Vagina (tissue), 2 donors: ENCODE data around the gene LRRC1. TPM values are rescaled to one million over a fixed set of nuclear protein-coding genes. Genes with fewer than 3 reads are reported as not detected.
A peak's percentile ranks its signal among the peaks of the same experiment; 100 is the strongest.

Experiments
- DNase-seq, 2 donors: peaks; one replicate each; pipeline ENCODE4 v3.0.0-alpha.2; 2017; ENCODE audit errors: extremely low spot score in 2 of 2
- H3K27ac ChIP-seq: fragments of 200-600 bp; sonication (generic); one replicate; pipeline ENCODE4 v1.5.1; 2019
- H3K27me3 ChIP-seq: fragments of 200-600 bp; sonication (generic); one replicate; pipeline ENCODE4 v1.5.1; 2019
- H3K36me3 ChIP-seq, 2 donors: fragments of 200-600 bp; sonication (generic); one replicate each; pipeline ENCODE4 v1.5.1; 2017 to 2019
- H3K4me1 ChIP-seq: fragments of 200-600 bp; sonication (generic); one replicate; pipeline ENCODE4 v1.5.1; 2019
- H3K4me3 ChIP-seq, 2 donors: fragments of 200-600 bp; sonication (generic); 1 replicate in 1 of 2; 2 replicates in 1 of 2; pipeline ENCODE4 v1.5.1; 2016 to 2019
- H3K9me3 ChIP-seq: fragments of 200-600 bp; sonication (generic); one replicate; pipeline ENCODE4 v1.5.1; 2019
- CTCF ChIP-seq, 3 experiments: fragments of 450-650 bp in 2 of 3; fragments of 200-600 bp in 1 of 3; sonication (generic) in 1 of 3; IDR thresholded peaks; one replicate each; pipeline ENCODE4 v1.5.1; 2017 to 2019; ENCODE audit warnings: antibody characterized with exemption in 3 of 3, mild to moderate bottlenecking in 2 of 3, moderate library complexity in 2 of 3
- POLR2A ChIP-seq, 2 donors: fragments of 450-650 bp; IDR thresholded peaks; one replicate each; pipeline ENCODE4 v1.6.1; 2017; ENCODE audit warnings: antibody characterized with exemption in 2 of 2, mild to moderate bottlenecking in 2 of 2, moderate library complexity in 2 of 2
- POLR2AphosphoS5 ChIP-seq, 2 donors: sonication (generic); formaldehyde crosslinking; IDR thresholded peaks; one replicate each; pipeline ENCODE4 v1.9.0; 2017; ENCODE audit warnings: antibody characterized with exemption in 2 of 2, mild to moderate bottlenecking in 2 of 2, low read depth in 1 of 2; ENCODE audit not compliant: insufficient read depth in 1 of 2
- intact Hi-C: fragments of 100-400 bp; cut with DNase I; formaldehyde crosslinking; loops from one replicate; pipeline ENCODE4 v1.15.1; 2023
- total RNA-seq: library from RNA; depleted of rRNA; stranded (reverse); fragments of >200 nt; gene quantifications from one replicate; pipeline ENCODE4 v1.2.3, GENCODE V29; 2016

LRRC1 gene
- total RNA-seq, 1 donor from 2014 or later = 52.5 TPM

GRCh38 chr6:53889365-53889764 lies 94.6 kb downstream of the LRRC1 start:
- DNase-seq = no peak
- no peak overlapping the region for H3K4me3 ChIP-seq
- intact Hi-C loops = no loop called here

GRCh38 chr6:53892707-53893106 lies 97.9 kb downstream of the LRRC1 start:
- Histone ChIP-seq H3K4me3 (no peak overlapping the region), H3K27me3 (no peaks in the 10 kb centered on the region), H3K36me3 (peaks cover 0 to 4% of the 10 kb centered on the region in 2 donors), H3K4me1 (no peaks in the 10 kb centered on the region), H3K27ac (no peak overlapping the region), H3K9me3 (no peaks in the 10 kb centered on the region)
- intact Hi-C loops = no loop called here
- TF ChIP-seq POLR2A (IDR thresholded peaks at IDR 0.05) (no peak), POLR2AphosphoS5 (IDR thresholded peaks at IDR 0.05; ENCODE audit: insufficient read depth in 1 of 2, low read depth in 1 of 2) (no peak), CTCF (IDR thresholded peaks at IDR 0.05) (no peak)
- no peak for DNase-seq

More at GRCh38 chr6:53889365-53889764, 94.6 kb downstream of the LRRC1 start:
- Histone ChIP-seq H3K27me3 (no peaks in the 10 kb centered on the region), H3K36me3 (peaks cover 0 to 4% of the 10 kb centered on the region in 2 donors), H3K27ac (no peak overlapping the region), H3K4me1 (no peaks in the 10 kb centered on the region), H3K9me3 (no peaks in the 10 kb centered on the region)
- no peak for TF ChIP-seq CTCF (IDR thresholded peaks at IDR 0.05)
- TF ChIP-seq POLR2AphosphoS5 (IDR thresholded peaks at IDR 0.05; ENCODE audit: insufficient read depth in 1 of 2, low read depth in 1 of 2) = no peak
- TF ChIP-seq POLR2A (IDR thresholded peaks at IDR 0.05) = no peak

GRCh38 chr6:53894091-53894490 lies 99.3 kb downstream of the LRRC1 start:
- TF ChIP-seq CTCF (IDR thresholded peaks at IDR 0.05) = no peak
- TF ChIP-seq POLR2A (IDR thresholded peaks at IDR 0.05) = no peak
- Histone ChIP-seq H3K36me3 (peaks cover 0 to 7% of the 10 kb centered on the region in 2 donors), H3K4me1 (no peaks in the 10 kb centered on the region), H3K27ac (no peak overlapping the region), H3K27me3 (no peaks in the 10 kb centered on the region), H3K4me3 (no peak overlapping the region), H3K9me3 (no peaks in the 10 kb centered on the region)
- intact Hi-C loops = no loop called here
- no peak for DNase-seq

GRCh38 chr6:53896196-53896595 lies 101.4 kb downstream of the LRRC1 start:
- intact Hi-C loops = no loop called here
- H3K27me3 ChIP-seq = no peaks in the 10 kb centered on the region
- no peaks in the 10 kb centered on the region for H3K4me1 ChIP-seq
- TF ChIP-seq POLR2A (IDR thresholded peaks at IDR 0.05) = no peak
- no peak for TF ChIP-seq POLR2AphosphoS5 (IDR thresholded peaks at IDR 0.05; ENCODE audit: insufficient read depth in 1 of 2, low read depth in 1 of 2)
- no peak for TF ChIP-seq CTCF (IDR thresholded peaks at IDR 0.05)
- H3K9me3 ChIP-seq = no peaks in the 10 kb centered on the region
- H3K36me3 ChIP-seq = peaks cover 0 to 17% of the 10 kb centered on the region in 2 donors
- no peak overlapping the region for H3K4me3 ChIP-seq
- no peak overlapping the region for H3K27ac ChIP-seq
- DNase-seq = no peak

- peak overlapping the region; percentile 1 for H3K27ac ChIP-seq
- intact Hi-C loops = no loop called here
Measured at GRCh38 chr6:53898026-53898795, 103.4 kb downstream of the LRRC1 start.

More at GRCh38 chr6:53898026-53898795, 103.4 kb downstream of the LRRC1 start:
- DNase-seq = no peak
- H3K4me3 ChIP-seq = no peak overlapping the region
- no peaks in the 10 kb centered on the region for H3K27me3 ChIP-seq
- H3K36me3 ChIP-seq = peaks cover 0 to 17% of the 10 kb centered on the region in 2 donors
- no peaks in the 10 kb centered on the region for H3K9me3 ChIP-seq
- H3K4me1 ChIP-seq = no peaks in the 10 kb centered on the region
- TF ChIP-seq CTCF (IDR thresholded peaks at IDR 0.05) (no peak), POLR2AphosphoS5 (IDR thresholded peaks at IDR 0.05; ENCODE audit: insufficient read depth in 1 of 2, low read depth in 1 of 2) (no peak), POLR2A (IDR thresholded peaks at IDR 0.05) (no peak)
